GM12872 (cell line): Measurements from ENCODE around the gene CSTF1.

Experiments
- TF ChIP-seq, protein P1 (sequence below): IDR thresholded peaks from 3 replicates; pipeline ENCODE4 v1.5.1; 2011; ENCODE audit warnings: low read depth, mild to moderate bottlenecking, low read length, moderate library complexity; ENCODE audit not compliant: insufficient read depth

The CSTF1 gene

DNA sequence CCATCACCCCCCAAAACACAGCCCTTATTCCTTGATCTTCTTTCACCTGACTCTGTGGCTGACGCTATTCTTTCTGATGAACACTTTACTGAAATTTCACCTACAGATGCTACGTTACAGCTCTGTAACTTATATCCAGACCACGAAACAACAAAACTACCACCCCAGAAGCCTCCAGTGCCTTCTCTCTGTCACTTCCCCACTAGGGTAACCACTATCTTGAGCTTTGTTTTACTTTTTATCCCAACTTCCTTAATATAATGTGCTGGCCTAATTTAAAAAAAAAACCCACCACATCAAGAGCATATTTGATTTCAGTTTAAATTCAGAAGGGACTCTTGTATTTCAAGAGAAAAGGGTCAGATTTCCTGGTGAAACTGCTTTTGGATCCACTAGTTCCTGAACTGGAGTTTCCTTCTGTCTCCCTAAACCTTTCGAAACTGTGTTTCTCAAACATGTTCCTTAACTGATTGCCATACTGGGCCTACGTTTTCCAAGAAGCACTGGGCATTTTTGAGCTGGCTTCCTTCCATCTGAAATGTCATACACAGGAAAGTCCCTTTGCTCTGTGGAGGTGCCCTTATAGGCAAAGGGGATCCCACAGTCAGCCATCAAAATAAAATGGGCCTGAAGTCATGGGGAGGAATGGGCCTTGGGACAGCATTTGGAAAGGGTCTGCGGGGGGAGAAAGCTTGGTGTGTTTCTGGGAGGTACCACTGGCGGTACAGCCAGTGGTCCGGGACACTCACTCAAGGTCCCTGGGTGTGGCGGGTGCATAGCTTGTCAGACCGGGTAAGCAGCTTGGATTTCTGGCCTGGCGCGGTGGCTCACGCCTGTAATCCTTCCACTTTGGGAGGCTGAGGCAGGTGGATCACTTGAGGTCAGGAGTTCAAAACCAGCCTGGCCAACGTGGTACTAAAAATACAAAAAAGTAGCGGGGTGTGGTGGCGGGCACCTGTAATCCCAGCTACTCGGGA is 50.2 kb downstream of the CSTF1 start:
- TF ChIP-seq, protein P1, sequence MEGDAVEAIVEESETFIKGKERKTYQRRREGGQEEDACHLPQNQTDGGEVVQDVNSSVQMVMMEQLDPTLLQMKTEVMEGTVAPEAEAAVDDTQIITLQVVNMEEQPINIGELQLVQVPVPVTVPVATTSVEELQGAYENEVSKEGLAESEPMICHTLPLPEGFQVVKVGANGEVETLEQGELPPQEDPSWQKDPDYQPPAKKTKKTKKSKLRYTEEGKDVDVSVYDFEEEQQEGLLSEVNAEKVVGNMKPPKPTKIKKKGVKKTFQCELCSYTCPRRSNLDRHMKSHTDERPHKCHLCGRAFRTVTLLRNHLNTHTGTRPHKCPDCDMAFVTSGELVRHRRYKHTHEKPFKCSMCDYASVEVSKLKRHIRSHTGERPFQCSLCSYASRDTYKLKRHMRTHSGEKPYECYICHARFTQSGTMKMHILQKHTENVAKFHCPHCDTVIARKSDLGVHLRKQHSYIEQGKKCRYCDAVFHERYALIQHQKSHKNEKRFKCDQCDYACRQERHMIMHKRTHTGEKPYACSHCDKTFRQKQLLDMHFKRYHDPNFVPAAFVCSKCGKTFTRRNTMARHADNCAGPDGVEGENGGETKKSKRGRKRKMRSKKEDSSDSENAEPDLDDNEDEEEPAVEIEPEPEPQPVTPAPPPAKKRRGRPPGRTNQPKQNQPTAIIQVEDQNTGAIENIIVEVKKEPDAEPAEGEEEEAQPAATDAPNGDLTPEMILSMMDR = no peak

DNA sequence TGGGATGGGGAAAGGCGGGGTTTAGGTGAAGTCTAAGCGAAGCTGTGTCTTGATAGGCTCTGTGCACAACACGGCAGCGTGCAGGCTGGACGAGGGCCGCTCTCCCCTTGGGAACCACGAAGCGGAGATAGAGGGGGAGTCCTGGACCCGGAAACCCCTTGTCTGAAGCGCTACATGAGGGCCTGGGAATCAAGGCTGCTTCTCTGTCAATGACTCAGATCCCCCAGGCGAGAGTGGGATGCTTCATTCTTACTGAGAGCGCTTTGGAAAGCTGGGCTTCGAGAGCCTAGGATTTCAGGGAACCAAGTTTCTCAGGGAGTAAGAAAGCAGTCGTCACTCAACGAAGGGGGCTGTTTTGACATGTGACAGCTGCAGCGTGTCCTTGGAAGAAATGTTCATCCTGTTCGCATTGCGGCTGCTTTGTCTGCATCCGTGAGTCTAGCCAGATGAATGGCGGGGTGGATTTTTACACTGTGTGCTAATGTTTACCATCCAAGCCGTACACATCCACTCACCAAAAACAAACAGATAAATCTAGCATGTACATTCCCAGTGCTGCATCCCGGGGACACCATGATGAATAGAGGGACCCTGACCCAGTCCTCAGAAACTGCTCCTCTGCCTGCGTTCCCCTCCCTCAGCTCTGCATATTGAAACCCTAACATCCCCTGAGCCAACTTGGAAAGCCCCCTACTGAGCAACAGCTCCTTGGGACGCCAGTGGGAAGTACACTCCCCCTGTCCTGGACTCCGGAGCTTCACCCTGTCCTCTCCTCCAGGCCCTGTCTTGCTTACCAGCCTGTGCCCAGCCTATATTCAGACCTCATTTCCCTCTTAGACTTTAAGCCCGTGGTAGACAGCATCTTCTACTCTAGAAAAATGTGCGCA is 51.5 kb downstream of the CSTF1 start:
- TF ChIP-seq, protein P1 = no peak

DNA sequence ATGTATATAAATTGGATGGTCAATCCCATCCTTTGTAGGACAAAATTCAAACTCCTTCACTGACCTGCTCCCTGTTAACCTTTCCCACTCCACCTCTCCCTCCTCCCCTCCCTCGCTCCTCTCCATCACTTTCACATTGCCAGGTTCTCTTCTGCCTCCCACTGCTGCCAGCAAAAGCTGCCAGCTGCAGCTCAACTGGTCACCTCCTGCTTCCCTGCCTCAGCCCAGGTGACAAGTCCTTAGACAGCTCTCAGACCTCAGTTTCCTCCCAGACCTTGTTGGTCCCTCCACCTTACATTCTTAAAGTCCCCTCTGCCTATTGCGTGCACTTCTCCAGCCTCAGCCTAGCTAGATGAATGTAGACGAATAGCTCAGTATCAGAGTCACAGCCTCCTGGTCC is 52.7 kb downstream of the CSTF1 start:
- TF ChIP-seq, protein P1 = no peak

DNA sequence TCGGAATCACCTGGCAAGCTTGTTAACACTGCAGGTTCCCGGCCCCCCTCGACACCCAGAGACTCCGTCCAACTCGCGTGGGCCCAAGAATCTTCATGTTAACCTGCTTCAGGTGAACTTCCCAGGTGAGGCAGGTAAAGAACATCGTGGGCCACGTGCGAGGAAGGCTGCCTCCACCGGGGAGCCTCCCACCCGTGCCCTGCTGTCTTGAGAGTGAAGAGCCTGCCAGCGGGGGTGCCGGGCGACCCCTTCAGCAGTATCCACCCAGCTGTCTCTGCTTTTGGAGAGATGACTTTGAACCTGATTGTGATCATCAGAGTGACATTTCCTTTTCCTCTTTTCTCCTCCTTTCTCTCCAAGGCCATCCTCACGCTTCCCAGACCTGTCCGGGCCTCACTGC is 53.1 kb downstream of the CSTF1 start:
- TF ChIP-seq, protein P1 = no peak

DNA sequence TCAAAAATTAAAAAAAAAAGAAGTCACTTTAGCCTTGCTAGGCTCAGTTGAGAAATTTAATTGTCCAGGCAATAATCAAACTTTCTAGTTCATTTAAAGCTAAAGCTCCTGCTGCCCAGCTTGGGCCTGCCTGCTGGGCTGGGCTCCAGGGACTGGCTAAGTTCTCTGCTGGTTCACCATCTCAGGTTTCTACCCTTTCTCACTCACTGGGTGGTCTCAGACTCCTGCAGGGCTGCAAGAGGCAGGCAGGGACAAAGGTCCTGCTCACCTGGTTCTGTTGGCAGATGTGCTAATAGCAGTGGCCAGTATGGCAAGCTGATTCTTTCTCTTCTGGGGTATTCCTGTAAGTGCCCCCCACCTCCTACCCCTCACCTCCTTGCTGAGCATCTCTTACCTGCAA is 54.8 kb downstream of the CSTF1 start:
- TF ChIP-seq, protein P1 = no peak

DNA sequence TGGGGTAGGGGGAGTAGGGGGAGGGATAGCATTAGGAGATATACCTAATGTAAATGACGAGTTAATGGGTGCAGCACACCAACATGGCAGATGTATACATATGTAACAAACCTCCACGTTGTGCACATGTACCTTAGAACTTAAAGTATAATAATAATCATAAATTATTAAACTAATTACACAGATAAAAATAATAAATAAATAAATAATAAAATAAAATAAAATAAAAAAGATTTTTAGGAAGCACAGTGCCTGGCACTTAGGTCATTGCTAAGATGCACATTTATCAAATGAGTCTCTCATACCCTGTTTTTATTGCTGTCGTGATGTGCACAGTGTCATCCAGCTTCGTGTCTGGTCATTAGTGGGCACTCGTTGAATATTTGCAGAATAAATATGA is 57.0 kb downstream of the CSTF1 start:
- TF ChIP-seq, protein P1 = no peak
